ENCODE results near the gene MIGA1. TPM values are rescaled to one million over a fixed set of nuclear protein-coding genes. Genes with fewer than 3 reads are reported as not detected.

Gene MIGA1
- total and polyA plus RNA-seq, 2 of the 13 experiments (the other 11 are each of a cell fraction or from before 2014, with no cell fraction given): 3.8 to 6.6 TPM

GRCh38 chr1:77779529-77780281 is at the start of gene MIGA1 (continued):
- TF ChIP-seq GMEB1 (CRISPR knock-in tag; IDR thresholded peaks at IDR 0.05; ENCODE audit: borderline replicate concordance) (peak; percentile 94), MTF2 (CRISPR knock-in tag; IDR thresholded peaks at IDR 0.05; ENCODE audit: borderline replicate concordance) (no peak), ZNF704 (CRISPR knock-in tag; IDR thresholded peaks at IDR 0.05; ENCODE audit: borderline replicate concordance) (no peak), HNF4G (IDR thresholded peaks at IDR 0.05; ENCODE audit: borderline replicate concordance, low read depth, low read length) (peak; percentile 74), HNF4G (CRISPR knock-in tag; IDR thresholded peaks at IDR 0.05; ENCODE audit: borderline replicate concordance, low read depth) (no peak; the same call in 1 of the 2 replicates), ZBTB49 (CRISPR knock-in tag; IDR thresholded peaks at IDR 0.05; ENCODE audit: borderline replicate concordance) (no peak), NRL (CRISPR knock-in tag; IDR thresholded peaks at IDR 0.05; ENCODE audit: borderline replicate concordance) (peak; percentile 44; the same call in 1 of the 2 replicates), ZNF331 (CRISPR knock-in tag; IDR thresholded peaks at IDR 0.05) (peak; percentile 67; the same call in 1 of the 2 replicates), ZNF382 (CRISPR knock-in tag; IDR thresholded peaks at IDR 0.05; ENCODE audit: borderline replicate concordance) (no peak), ZNF672 (CRISPR knock-in tag; IDR thresholded peaks at IDR 0.05) (no peak), ZFY (CRISPR knock-in tag; IDR thresholded peaks at IDR 0.05) (peak; percentile 88), ZFP36L1 (CRISPR knock-in tag; IDR thresholded peaks at IDR 0.05) (0 out of 2 replicates have a peak, but pooled peaks have one; percentile 63), HNRNPLL (IDR thresholded peaks at IDR 0.05; ENCODE audit: low read depth, low read length, poor library complexity, severe bottlenecking) (peak; percentile 68)

Measured in HepG2 (cell line).